Liver (tissue), 3 donors: Measurements from ENCODE around the gene AK1.

Experiments
- FOXA1 ChIP-seq: IDR thresholded peaks from 2 replicates; pipeline ENCODE4 v1.6.1; 2016; ENCODE audit warnings: antibody characterized with exemption
- JUND ChIP-seq, 2 donors: IDR thresholded peaks; 2 replicates each; pipeline ENCODE4 v1.6.1; 2016; ENCODE audit warnings: antibody characterized with exemption in 2 of 2
- TAF1 ChIP-seq: conservative IDR thresholded peaks from 2 replicates; pipeline ENCODE4 v1.6.1; 2016; ENCODE audit warnings: antibody characterized with exemption, mild to moderate bottlenecking
- ZBTB33 ChIP-seq: IDR thresholded peaks from 2 replicates; pipeline ENCODE4 v1.6.1; 2016; ENCODE audit warnings: antibody characterized with exemption
- TF ChIP-seq, protein P1 (sequence below): fragments of 150-350 bp; IDR thresholded peaks from 2 replicates; pipeline ENCODE4 v1.5.1; 2017; ENCODE audit warnings: improper control_type of control experiment, low read depth, low read length; ENCODE audit not compliant: missing input control
- TF ChIP-seq, protein P2 (sequence below): IDR thresholded peaks from 2 replicates; pipeline ENCODE4 v1.6.1; 2016; ENCODE audit warnings: antibody characterized with exemption
- TF ChIP-seq, protein P3 (sequence below): IDR thresholded peaks from 2 replicates; pipeline ENCODE4 v1.6.1; 2016; ENCODE audit warnings: antibody characterized with exemption, mild to moderate bottlenecking
- donor health status: healthy.
- donor health status: healthy.

DNA sequence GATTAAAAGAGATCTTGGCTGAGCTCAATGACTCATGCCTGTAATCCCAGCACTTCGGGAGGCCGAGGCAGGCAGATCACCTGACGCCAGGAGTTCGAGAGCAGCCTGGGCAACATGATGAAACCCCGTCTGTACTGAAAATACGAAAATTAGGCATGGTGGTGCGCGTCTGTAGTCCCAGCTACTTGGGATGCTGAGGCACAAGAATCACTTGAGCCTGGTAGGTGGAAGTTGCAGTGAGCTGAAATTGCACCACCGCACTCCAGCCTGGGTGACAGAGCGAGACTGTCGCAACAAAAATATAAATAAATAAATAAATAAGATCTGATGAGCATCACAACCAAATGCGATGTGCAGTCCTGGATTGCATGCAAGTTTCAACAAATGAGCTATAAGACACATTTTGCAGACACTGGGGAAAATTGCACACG, 14.3 kb downstream of the AK1 start:
- TF ChIP-seq ZBTB33 (no peak), TAF1 (no peak), FOXA1 (no peak), JUND (IDR thresholded peaks at IDR 0.05) (no peak)
- TF ChIP-seq, protein P1, sequence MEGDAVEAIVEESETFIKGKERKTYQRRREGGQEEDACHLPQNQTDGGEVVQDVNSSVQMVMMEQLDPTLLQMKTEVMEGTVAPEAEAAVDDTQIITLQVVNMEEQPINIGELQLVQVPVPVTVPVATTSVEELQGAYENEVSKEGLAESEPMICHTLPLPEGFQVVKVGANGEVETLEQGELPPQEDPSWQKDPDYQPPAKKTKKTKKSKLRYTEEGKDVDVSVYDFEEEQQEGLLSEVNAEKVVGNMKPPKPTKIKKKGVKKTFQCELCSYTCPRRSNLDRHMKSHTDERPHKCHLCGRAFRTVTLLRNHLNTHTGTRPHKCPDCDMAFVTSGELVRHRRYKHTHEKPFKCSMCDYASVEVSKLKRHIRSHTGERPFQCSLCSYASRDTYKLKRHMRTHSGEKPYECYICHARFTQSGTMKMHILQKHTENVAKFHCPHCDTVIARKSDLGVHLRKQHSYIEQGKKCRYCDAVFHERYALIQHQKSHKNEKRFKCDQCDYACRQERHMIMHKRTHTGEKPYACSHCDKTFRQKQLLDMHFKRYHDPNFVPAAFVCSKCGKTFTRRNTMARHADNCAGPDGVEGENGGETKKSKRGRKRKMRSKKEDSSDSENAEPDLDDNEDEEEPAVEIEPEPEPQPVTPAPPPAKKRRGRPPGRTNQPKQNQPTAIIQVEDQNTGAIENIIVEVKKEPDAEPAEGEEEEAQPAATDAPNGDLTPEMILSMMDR, result no peak
- TF ChIP-seq, protein P2, sequence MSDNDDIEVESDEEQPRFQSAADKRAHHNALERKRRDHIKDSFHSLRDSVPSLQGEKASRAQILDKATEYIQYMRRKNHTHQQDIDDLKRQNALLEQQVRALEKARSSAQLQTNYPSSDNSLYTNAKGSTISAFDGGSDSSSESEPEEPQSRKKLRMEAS, result no peak
- TF ChIP-seq, protein P3, sequence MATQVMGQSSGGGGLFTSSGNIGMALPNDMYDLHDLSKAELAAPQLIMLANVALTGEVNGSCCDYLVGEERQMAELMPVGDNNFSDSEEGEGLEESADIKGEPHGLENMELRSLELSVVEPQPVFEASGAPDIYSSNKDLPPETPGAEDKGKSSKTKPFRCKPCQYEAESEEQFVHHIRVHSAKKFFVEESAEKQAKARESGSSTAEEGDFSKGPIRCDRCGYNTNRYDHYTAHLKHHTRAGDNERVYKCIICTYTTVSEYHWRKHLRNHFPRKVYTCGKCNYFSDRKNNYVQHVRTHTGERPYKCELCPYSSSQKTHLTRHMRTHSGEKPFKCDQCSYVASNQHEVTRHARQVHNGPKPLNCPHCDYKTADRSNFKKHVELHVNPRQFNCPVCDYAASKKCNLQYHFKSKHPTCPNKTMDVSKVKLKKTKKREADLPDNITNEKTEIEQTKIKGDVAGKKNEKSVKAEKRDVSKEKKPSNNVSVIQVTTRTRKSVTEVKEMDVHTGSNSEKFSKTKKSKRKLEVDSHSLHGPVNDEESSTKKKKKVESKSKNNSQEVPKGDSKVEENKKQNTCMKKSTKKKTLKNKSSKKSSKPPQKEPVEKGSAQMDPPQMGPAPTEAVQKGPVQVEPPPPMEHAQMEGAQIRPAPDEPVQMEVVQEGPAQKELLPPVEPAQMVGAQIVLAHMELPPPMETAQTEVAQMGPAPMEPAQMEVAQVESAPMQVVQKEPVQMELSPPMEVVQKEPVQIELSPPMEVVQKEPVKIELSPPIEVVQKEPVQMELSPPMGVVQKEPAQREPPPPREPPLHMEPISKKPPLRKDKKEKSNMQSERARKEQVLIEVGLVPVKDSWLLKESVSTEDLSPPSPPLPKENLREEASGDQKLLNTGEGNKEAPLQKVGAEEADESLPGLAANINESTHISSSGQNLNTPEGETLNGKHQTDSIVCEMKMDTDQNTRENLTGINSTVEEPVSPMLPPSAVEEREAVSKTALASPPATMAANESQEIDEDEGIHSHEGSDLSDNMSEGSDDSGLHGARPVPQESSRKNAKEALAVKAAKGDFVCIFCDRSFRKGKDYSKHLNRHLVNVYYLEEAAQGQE, result no peak
